Pancreas (tissue), 10 donors: Measurements from ENCODE around the gene TANC1. TPM values are rescaled to one million over a fixed set of nuclear protein-coding genes. Genes with fewer than 3 reads are reported as not detected.

Experiments used
- ATAC-seq, 4 donors: fragments of 200-7000 bp; cut with Tn5 transposase; one replicate each; pipeline versions ENCODE4 v1.8.0 to v1.9.1; 2020; ENCODE audit warnings: mild to moderate bottlenecking in 4 of 4, moderate library complexity in 4 of 4
- DNase-seq, 6 donors: peaks; one replicate each; pipeline ENCODE4 v3.0.0-alpha.2; 2020
- FAIRE-seq: peaks from 2 replicates; lab custom pipeline; 2012; peaks lifted over from hg19 to GRCh38; lab: Jason Lieb, UNC
- H3K27ac ChIP-seq, 4 donors: fragments of 200-600 bp; sonication (generic); 1 replicate in 3 of 4; 2 replicates in 1 of 4; pipeline versions ENCODE4 v1.5.0 to v1.8.0; 2020
- H3K27me3 ChIP-seq, 4 donors: fragments of 200-600 bp; one replicate each; pipeline ENCODE4 v1.8.0; 2021
- H3K36me3 ChIP-seq, 3 donors: fragments of 200-600 bp; sonication (generic) in 1 of 3; one replicate each; pipeline versions ENCODE4 v1.5.0 to v1.8.0; 2020 to 2021
- H3K4me1 ChIP-seq, 3 donors: fragments of 200-600 bp; one replicate each; pipeline ENCODE4 v1.8.0; 2021
- H3K4me3 ChIP-seq, 4 donors: fragments of 200-600 bp; sonication (generic) in 2 of 4; one replicate each; pipeline versions ENCODE4 v1.5.0 to v1.8.0; 2020 to 2021
- H3K9me3 ChIP-seq, 4 donors: fragments of 200-600 bp; one replicate each; pipeline ENCODE4 v1.8.0; 2021
- WGBS, 2 donors: extraction: QIAGEN DNeasy Blood & Tissue Kit; methylation state at CpG; one replicate each; pipeline ENCODE4 v1.1.7; 2013; 5-methylcytosine and 5-hydroxymethylcytosine counted together
- intact Hi-C, 3 donors: fragments of 100-400 bp; cut with DNase I; formaldehyde crosslinking; loops; one replicate each; pipeline versions ENCODE4 v1.11.1 to v1.14.2; 2022
- polyA plus RNA-seq, 2 donors: library from polyadenylated mRNA; stranded (reverse); fragments of 200-250 nt; gene quantifications; one replicate each; pipeline ENCODE4 v1.2.3, GENCODE V29; 2013
- total RNA-seq, 6 donors: library from RNA; stranded (reverse); fragmentation: NEBNext Ultra II Directional in 4 of 6; extraction: Animal tissue kit (Norgen Biotek cat#: 25700) in 4 of 6; gene quantifications; one replicate each; pipeline versions ENCODE4 v1.2.1 to v1.2.4, GENCODE V29; 2021 to 2023
- TF ChIP-seq, protein P1 (sequence below), 4 donors: fragments of 200-600 bp; sonication (generic) in 3 of 4; IDR thresholded peaks; one replicate each; pipeline versions ENCODE4 v1.5.0 to v1.8.0; 2021; ENCODE audit warnings: antibody characterized with exemption in 4 of 4
- donor health status: healthy with polysubstance abuse.
- donor health status: DM: no; HTN: no; CAD: no; lungs with moderate emphysema.
- donor health status: DM: no; HTN: no; CAD: no.
- donor health status: control.
- donor health status: control.
- donor health status: Bipolar disorder and iron deficiency.
- donor health status: DM: yes; HTN: yes; CAD: no.
- donor health status: DM: no; HTN: no; CAD: no.
- donor health status: DM: no; HTN: no; CAD: no.
- donor health status: DM: yes; HTN: yes; CAD: no.

TANC1 gene
- total and polyA plus RNA-seq, 8 donors = 9.0 to 17.6 (median 10.5) TPM

DNA sequence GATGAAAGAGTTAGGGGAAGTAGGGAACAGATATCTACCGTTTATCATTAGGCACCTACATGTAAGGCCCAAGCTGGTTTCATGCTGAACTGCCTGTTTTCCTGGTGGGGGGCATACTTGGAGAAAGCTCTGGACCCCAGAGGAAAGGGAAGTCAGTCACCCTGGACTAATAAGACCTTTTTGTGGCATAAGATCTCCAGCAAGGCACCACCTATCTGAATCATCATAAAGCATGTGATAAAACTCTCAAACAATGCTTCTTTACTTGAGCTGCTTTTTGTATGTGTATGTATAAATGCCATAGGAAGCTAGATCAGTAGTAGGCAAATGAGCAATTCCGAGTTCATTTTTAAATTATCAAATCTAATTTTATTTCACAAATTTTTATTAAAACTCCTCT is 104.8 kb downstream of the TANC1 start:
- TF ChIP-seq, protein P1, sequence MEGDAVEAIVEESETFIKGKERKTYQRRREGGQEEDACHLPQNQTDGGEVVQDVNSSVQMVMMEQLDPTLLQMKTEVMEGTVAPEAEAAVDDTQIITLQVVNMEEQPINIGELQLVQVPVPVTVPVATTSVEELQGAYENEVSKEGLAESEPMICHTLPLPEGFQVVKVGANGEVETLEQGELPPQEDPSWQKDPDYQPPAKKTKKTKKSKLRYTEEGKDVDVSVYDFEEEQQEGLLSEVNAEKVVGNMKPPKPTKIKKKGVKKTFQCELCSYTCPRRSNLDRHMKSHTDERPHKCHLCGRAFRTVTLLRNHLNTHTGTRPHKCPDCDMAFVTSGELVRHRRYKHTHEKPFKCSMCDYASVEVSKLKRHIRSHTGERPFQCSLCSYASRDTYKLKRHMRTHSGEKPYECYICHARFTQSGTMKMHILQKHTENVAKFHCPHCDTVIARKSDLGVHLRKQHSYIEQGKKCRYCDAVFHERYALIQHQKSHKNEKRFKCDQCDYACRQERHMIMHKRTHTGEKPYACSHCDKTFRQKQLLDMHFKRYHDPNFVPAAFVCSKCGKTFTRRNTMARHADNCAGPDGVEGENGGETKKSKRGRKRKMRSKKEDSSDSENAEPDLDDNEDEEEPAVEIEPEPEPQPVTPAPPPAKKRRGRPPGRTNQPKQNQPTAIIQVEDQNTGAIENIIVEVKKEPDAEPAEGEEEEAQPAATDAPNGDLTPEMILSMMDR (IDR thresholded peaks at IDR 0.05) = no peak
- H3K4me3 ChIP-seq = no peak overlapping the region
- H3K4me1 ChIP-seq = no peaks in the 10 kb centered on the region
- WGBS, 2 donors = 82 to 90% methylated on average over 2 of the region's 2 CpGs
- no peaks in the 10 kb centered on the region for H3K9me3 ChIP-seq
- FAIRE-seq (no peak), DNase-seq (no peak), ATAC-seq (no peak)
- no peaks in the 10 kb centered on the region for H3K36me3 ChIP-seq
- intact Hi-C loops = no loop called here
- no peaks in the 10 kb centered on the region for H3K27me3 ChIP-seq
- no peak overlapping the region for H3K27ac ChIP-seq

DNA sequence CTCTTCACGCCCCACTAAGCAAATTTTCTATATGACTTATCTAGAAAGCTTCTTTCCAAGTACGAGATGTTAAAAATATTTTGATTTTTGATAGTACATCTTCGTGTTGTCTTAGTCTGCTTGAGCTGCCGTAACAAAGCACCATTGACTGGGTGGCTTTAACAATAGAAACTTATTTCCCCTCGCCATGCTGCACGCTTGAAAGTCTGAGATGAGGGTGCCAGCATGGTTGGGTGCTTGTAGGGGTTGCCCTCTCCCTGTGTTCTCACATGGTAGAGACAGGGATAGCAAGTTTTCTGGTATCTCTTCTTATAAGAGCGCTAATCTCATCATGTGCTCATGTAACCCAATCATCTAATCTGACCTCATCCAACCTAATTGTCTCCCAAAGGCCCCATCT is 106.2 kb downstream of the TANC1 start:
- Histone ChIP-seq H3K27me3 (no peaks in the 10 kb centered on the region), H3K36me3 (no peaks in the 10 kb centered on the region), H3K4me3 (no peak overlapping the region), H3K4me1 (no peaks in the 10 kb centered on the region), H3K9me3 (no peaks in the 10 kb centered on the region), H3K27ac (no peak overlapping the region)
- TF ChIP-seq, protein P1 (IDR thresholded peaks at IDR 0.05) = no peak
- no peak for ATAC-seq
- intact Hi-C loops = no loop called here
- FAIRE-seq = no peak
- DNase-seq = no peak
- whole genome bisulfite sequencing, 2 donors = 97 to 99% methylated on average over 7 of the region's 7 CpGs

DNA sequence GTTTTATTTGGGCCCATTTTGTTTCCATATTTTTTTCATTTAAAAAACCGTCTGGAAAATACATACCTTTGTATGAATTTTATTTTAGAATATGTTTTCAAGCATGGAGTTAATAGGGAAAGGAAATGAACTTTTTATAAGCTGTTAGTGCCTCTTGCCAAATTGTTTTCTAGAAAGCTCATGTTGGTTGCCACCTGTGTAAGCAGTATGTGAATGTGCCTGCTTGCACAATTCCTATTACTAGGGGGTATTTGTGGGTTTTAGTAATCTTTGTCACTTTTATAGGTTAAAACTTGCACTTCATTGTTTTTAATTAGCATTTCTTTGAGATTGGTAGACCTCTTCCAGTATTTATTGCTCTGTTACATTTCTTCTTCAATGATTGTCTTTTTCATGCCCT is 107.3 kb downstream of the TANC1 start:
- no peak overlapping the region for H3K4me3 ChIP-seq
- DNase-seq = no peak
- WGBS, 2 donors = 73 to 84% methylated on average over 1 of the region's 1 CpG
- no peaks in the 10 kb centered on the region for H3K27me3 ChIP-seq
- H3K36me3 ChIP-seq = no peaks in the 10 kb centered on the region
- FAIRE-seq = no peak
- TF ChIP-seq, protein P1 (IDR thresholded peaks at IDR 0.05) = no peak
- ATAC-seq = no peak
- intact Hi-C loops = no loop called here
- no peak overlapping the region for H3K27ac ChIP-seq
- H3K9me3 ChIP-seq = no peaks in the 10 kb centered on the region
- no peaks in the 10 kb centered on the region for H3K4me1 ChIP-seq

DNA sequence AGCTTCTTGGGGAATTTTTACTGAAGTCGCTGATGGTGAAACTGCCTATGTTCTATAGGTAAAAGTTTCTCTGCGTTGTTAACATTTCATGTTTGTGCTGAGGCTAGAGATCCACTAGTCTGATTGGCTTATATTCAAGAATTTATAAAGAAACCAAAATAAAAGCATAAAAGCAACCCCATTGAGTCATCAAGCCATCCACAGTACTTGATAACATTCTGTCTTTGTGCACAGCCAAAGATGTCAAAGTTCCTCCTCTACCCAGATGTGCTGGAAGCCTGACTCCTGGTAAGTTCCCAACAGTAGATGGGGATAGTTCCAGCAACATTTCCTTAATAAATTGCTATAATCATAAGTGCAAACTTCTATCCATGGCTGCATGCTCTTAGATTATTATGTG is 107.8 kb downstream of the TANC1 start:
- ATAC-seq (peak in 2 of 4 donors; percentile 41 to 45), FAIRE-seq (no peak), DNase-seq (no peak)
- intact Hi-C loops = no loop called here
- Histone ChIP-seq H3K4me1 (no peaks in the 10 kb centered on the region), H3K27ac (no peak overlapping the region), H3K27me3 (no peaks in the 10 kb centered on the region), H3K36me3 (no peaks in the 10 kb centered on the region), H3K9me3 (no peaks in the 10 kb centered on the region), H3K4me3 (no peak overlapping the region)
- TF ChIP-seq, protein P1 (IDR thresholded peaks at IDR 0.05) = no peak
- 91 to 98% methylated on average over 2 of the region's 2 CpGs for WGBS, 2 donors

DNA sequence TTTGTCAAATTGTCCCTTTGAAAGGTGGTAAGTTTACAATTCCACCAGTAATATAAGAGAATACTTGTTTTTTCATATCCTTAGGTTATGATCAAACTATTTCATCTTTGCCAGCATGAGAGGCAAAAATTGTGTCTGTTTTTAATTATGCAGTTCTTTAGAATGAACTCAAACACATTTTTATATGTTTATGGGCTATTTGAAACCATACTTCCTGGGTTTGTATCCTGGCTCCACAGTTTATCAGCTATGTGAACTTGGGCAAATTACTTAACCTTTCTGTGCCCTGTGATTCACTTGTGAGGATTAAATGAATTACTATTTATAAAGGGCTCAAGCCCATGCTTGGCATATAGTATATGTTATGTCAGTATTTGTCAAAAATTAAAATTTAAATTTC is 109.4 kb downstream of the TANC1 start:
- H3K9me3 ChIP-seq = no peaks in the 10 kb centered on the region
- H3K36me3 ChIP-seq = no peaks in the 10 kb centered on the region
- H3K27ac ChIP-seq = no peak overlapping the region
- H3K27me3 ChIP-seq = no peaks in the 10 kb centered on the region
- no peak for DNase-seq
- ATAC-seq = no peak
- no peak overlapping the region for H3K4me3 ChIP-seq
- H3K4me1 ChIP-seq = no peaks in the 10 kb centered on the region
- intact Hi-C loops = no loop called here
- FAIRE-seq = no peak
- TF ChIP-seq, protein P1 (IDR thresholded peaks at IDR 0.05) = no peak
